PC-3 (cell line): Measurements from ENCODE around the gene SIGLEC6. TPM values are rescaled to one million over a fixed set of nuclear protein-coding genes. Genes with fewer than 3 reads are reported as not detected.

Experiments
- ATAC-seq: fragments of 200-7000 bp; cut with Tn5 transposase; 2 replicates; pipeline ENCODE4 v1.9.1; 2020; ENCODE audit warnings: mild to moderate bottlenecking, moderate library complexity
- BruUV-seq: library from RNA; stranded (reverse); fragments of 400-500 nt; replicated peaks from 2 replicates; lab custom pipeline; 2021; lab: Mats Ljungman, UMichigan
- CTCF ChIA-PET: fragments of 300-600 bp; sonication (Branson Sonifier 250); formaldehyde crosslinking; loops from one replicate; lab custom pipeline; 2022; ENCODE audit warnings: antibody characterized with exemption; lab: Charles Lee
- POLR2A ChIA-PET: fragments of 300-600 bp; sonication (Branson Sonifier 250); formaldehyde crosslinking; loops from one replicate; lab custom pipeline; 2022; ENCODE audit warnings: antibody characterized with exemption; ENCODE audit not compliant: unreplicated experiment; lab: Charles Lee
- DNase-seq: peaks from one replicate; pipeline ENCODE4 v3.0.0-alpha.2; 2015
- H2AFZ ChIP-seq: fragments of 300-600 bp; sonication (generic); 2 replicates; pipeline ENCODE4 v1.6.0; 2016; ENCODE audit warnings: antibody characterized with exemption, low read length
- H3F3A ChIP-seq: fragments of 300-600 bp; sonication (generic); one replicate; pipeline ENCODE4 v1.6.0; 2017; ENCODE audit warnings: antibody characterized with exemption, low read length, control low read depth, mild to moderate bottlenecking; ENCODE audit not compliant: unreplicated experiment
- H3K27ac ChIP-seq: fragments of 300-600 bp; sonication (generic); 2 replicates; pipeline ENCODE4 v1.5.1; 2016; ENCODE audit warnings: mild to moderate bottlenecking, low read length
- H3K27me3 ChIP-seq: fragments of 300-600 bp; sonication (generic); 2 replicates; pipeline ENCODE4 v1.6.1; 2016; ENCODE audit warnings: low read length, mixed read lengths
- H3K36me3 ChIP-seq: fragments of 300-600 bp; sonication (generic); 2 replicates; pipeline ENCODE4 v1.6.1; 2016; ENCODE audit warnings: low read depth, mixed run types, low read length, mixed read lengths
- H3K4me1 ChIP-seq: fragments of 300-600 bp; sonication (generic); 2 replicates; pipeline ENCODE4 v1.5.1; 2016; ENCODE audit warnings: low read length; ENCODE audit not compliant: insufficient read depth
- H3K4me2 ChIP-seq: fragments of 300-600 bp; sonication (generic); 2 replicates; pipeline ENCODE4 v1.6.0; 2016; ENCODE audit warnings: low read length
- H3K4me3 ChIP-seq: fragments of 300-600 bp; sonication (generic); 2 replicates; pipeline ENCODE4 v1.5.1; 2016; ENCODE audit warnings: mild to moderate bottlenecking, low read length, mixed read lengths
- H3K79me2 ChIP-seq: fragments of 300-600 bp; sonication (generic); 2 replicates; pipeline ENCODE4 v1.6.1; 2017; ENCODE audit warnings: low read length, mixed read lengths
- H3K9ac ChIP-seq: fragments of 300-600 bp; sonication (generic); 2 replicates; pipeline ENCODE4 v1.6.0; 2016; ENCODE audit warnings: mild to moderate bottlenecking, low read length
- H3K9me2 ChIP-seq: fragments of 300-600 bp; sonication (generic); replicated peaks from 2 replicates; pipeline ENCODE4 v1.6.1; 2016; ENCODE audit warnings: mixed run types, low read length, mixed read lengths
- H3K9me3 ChIP-seq: fragments of 300-600 bp; sonication (generic); 2 replicates; pipeline ENCODE4 v1.6.1; 2016; ENCODE audit warnings: low read length, mixed read lengths
- H4K20me1 ChIP-seq: fragments of 300-600 bp; sonication (generic); 2 replicates; pipeline ENCODE4 v1.6.1; 2016; ENCODE audit warnings: low read length, mixed read lengths
- EZH2 ChIP-seq: fragments of 300-600 bp; sonication (generic); IDR thresholded peaks from one replicate; pipeline ENCODE4 v1.6.1; 2017; ENCODE audit warnings: antibody characterized with exemption, mild to moderate bottlenecking, low read length; ENCODE audit not compliant: unreplicated experiment
- EZH2phosphoT487 ChIP-seq: fragments of 300-600 bp; sonication (generic); IDR thresholded peaks from 2 replicates; pipeline ENCODE4 v1.6.1; 2018; ENCODE audit warnings: mild to moderate bottlenecking, antibody characterized with exemption, low read length, borderline replicate concordance
- intact Hi-C: fragments of 100-400 bp; cut with micrococcal nuclease; formaldehyde crosslinking; loops from 2 replicates; pipeline ENCODE4 v1.9.0; 2023
- total RNA-seq: library from RNA; depleted of rRNA; stranded (reverse); fragments of >200 nt; gene quantifications from 2 replicates; pipeline ENCODE4 v1.2.3, GENCODE V29; 2014
- TF ChIP-seq, protein P1 (sequence below): fragments of 300-600 bp; sonication (generic); conservative IDR thresholded peaks from 2 replicates; pipeline ENCODE4 v1.5.1; 2017; ENCODE audit warnings: antibody characterized with exemption, low read depth, mild to moderate bottlenecking, low read length

Gene SIGLEC6
- total RNA-seq, 1 experiment from 2014 or later: not detected

- no peaks in the 10 kb centered on the region for H3K9me3 ChIP-seq
- no peak overlapping the region for H3K4me3 ChIP-seq
- intact Hi-C loops: no loop called here
- no peak overlapping the region for H2AFZ ChIP-seq
- BruUV-seq: no TSS peak
- no peaks in the 10 kb centered on the region for H3K9me2 ChIP-seq
- H3K4me1 ChIP-seq: peaks cover 27% of the 10 kb centered on the region
- no peak for TF ChIP-seq EZH2phosphoT487
- TF ChIP-seq, protein P1, sequence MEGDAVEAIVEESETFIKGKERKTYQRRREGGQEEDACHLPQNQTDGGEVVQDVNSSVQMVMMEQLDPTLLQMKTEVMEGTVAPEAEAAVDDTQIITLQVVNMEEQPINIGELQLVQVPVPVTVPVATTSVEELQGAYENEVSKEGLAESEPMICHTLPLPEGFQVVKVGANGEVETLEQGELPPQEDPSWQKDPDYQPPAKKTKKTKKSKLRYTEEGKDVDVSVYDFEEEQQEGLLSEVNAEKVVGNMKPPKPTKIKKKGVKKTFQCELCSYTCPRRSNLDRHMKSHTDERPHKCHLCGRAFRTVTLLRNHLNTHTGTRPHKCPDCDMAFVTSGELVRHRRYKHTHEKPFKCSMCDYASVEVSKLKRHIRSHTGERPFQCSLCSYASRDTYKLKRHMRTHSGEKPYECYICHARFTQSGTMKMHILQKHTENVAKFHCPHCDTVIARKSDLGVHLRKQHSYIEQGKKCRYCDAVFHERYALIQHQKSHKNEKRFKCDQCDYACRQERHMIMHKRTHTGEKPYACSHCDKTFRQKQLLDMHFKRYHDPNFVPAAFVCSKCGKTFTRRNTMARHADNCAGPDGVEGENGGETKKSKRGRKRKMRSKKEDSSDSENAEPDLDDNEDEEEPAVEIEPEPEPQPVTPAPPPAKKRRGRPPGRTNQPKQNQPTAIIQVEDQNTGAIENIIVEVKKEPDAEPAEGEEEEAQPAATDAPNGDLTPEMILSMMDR: no peak
- TF ChIP-seq EZH2: no peak
- peak overlapping the region; percentile 29 for H3K27ac ChIP-seq
- DNase-seq (peak; percentile 29), ATAC-seq (no peak)
- ChIA-PET CTCF (interaction anchor here (0.5 to 1.4 kb wide), 3 partner anchors 45 to 189 kb away, joined by 4 to 6 read pairs (median 5); no protein-coding TSS in a partner anchor), POLR2A (interaction anchor here (0.7 kb wide), 1 partner anchor 181 kb away, joined by 4 read pairs; no protein-coding TSS in a partner anchor)
- H3K79me2 ChIP-seq: no peaks in the 10 kb centered on the region
- H3K4me2 ChIP-seq: 0 out of 2 replicates have a peak overlapping the region, but pooled peaks have one; percentile 22
- peaks cover 6% of the 10 kb centered on the region for H3F3A ChIP-seq
- H3K36me3 ChIP-seq: no peaks in the 10 kb centered on the region
- peaks cover 11% of the 10 kb centered on the region for H3K27me3 ChIP-seq
- H3K9ac ChIP-seq: no peak overlapping the region
- no peaks in the 10 kb centered on the region for H4K20me1 ChIP-seq
Measured at GRCh38 chr19:51471527-51471926, 59.9 kb downstream of the SIGLEC6 start.

- no peak overlapping the region for H2AFZ ChIP-seq
- peak; percentile 76 for DNase-seq
- ChIA-PET POLR2A (no interaction called here), CTCF (interaction anchor here (1.2 to 1.4 kb wide), 2 partner anchors 186 to 190 kb away, joined by 5 to 6 read pairs; no protein-coding TSS in a partner anchor)
- no peak overlapping the region for H3K4me2 ChIP-seq
- H3K27me3 ChIP-seq: peaks cover 17% of the 10 kb centered on the region
- no peaks in the 10 kb centered on the region for H4K20me1 ChIP-seq
- no peaks in the 10 kb centered on the region for H3K9me3 ChIP-seq
- intact Hi-C loops: no loop called here
- H3K4me3 ChIP-seq: no peak overlapping the region
- peaks cover 27% of the 10 kb centered on the region for H3K4me1 ChIP-seq
- H3K9ac ChIP-seq: no peak overlapping the region
- ATAC-seq: no peak
- H3K27ac ChIP-seq: no peak overlapping the region
- BruUV-seq: no TSS peak
- no peaks in the 10 kb centered on the region for H3K36me3 ChIP-seq
- no peaks in the 10 kb centered on the region for H3K9me2 ChIP-seq
- H3F3A ChIP-seq: peaks cover 6% of the 10 kb centered on the region
- TF ChIP-seq, protein P1: no peak
- no peak for TF ChIP-seq EZH2
- no peak for TF ChIP-seq EZH2phosphoT487
- no peaks in the 10 kb centered on the region for H3K79me2 ChIP-seq
Measured at GRCh38 chr19:51470966-51471365, 60.5 kb downstream of the SIGLEC6 start.

DNA sequence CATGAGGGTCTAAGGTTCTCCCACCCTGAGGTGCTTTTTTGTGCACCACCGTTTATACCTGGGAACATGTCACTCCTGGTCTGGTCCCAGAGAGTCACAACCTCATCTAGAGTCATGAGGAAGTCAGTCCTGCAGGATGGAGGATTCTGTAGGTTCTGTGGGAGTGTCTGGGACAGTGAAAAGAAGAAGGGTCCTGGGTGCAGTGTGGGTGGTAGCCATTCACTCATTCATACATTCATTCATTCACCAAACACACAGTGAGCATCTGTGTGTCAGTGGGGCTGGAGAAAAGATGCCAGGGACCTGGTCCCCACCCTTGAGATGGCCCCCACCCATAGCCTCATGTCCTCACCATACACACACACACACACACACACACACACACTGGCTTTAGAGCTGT, 61.8 kb downstream of the SIGLEC6 start:
- no peaks in the 10 kb centered on the region for H3K36me3 ChIP-seq
- no peak for TF ChIP-seq EZH2
- TF ChIP-seq, protein P1: no peak
- no peak for TF ChIP-seq EZH2phosphoT487
- no peaks in the 10 kb centered on the region for H3F3A ChIP-seq
- H2AFZ ChIP-seq: no peak overlapping the region
- no peak overlapping the region for H3K4me3 ChIP-seq
- no peak overlapping the region for H3K9ac ChIP-seq
- no peak for ATAC-seq
- intact Hi-C loops: no loop called here
- H3K4me1 ChIP-seq: peaks cover 14% of the 10 kb centered on the region
- POLR2A ChIA-PET: no interaction called here
- no peak for DNase-seq
- H4K20me1 ChIP-seq: no peaks in the 10 kb centered on the region
- no TSS peak for BruUV-seq
- no peaks in the 10 kb centered on the region for H3K9me3 ChIP-seq
- H3K9me2 ChIP-seq: no peaks in the 10 kb centered on the region
- CTCF ChIA-PET: no interaction called here
- H3K27me3 ChIP-seq: peaks cover 29% of the 10 kb centered on the region
- H3K79me2 ChIP-seq: no peaks in the 10 kb centered on the region
- H3K4me2 ChIP-seq: no peak overlapping the region
- no peak overlapping the region for H3K27ac ChIP-seq
